Measurements from ENCODE around the gene AFF3.

- TF ChIP-seq POLR2A (IDR thresholded peaks at IDR 0.05; ENCODE audit: low read depth, low read length), result no peak
- no peak for TF ChIP-seq SP1 (IDR thresholded peaks at IDR 0.05; ENCODE audit: low read depth, low read length)
- no peak for TF ChIP-seq USF1 (IDR thresholded peaks at IDR 0.05; ENCODE audit: borderline replicate concordance, extremely low read length, insufficient read depth, low read depth, low read length)
- TF ChIP-seq NBN (IDR thresholded peaks at IDR 0.05), result no peak
- TF ChIP-seq CTCF (IDR thresholded peaks at IDR 0.05 in 2 of 3, conservative IDR thresholded peaks at IDR 0.05 in 1 of 3; ENCODE audit: control insufficient read depth in 2 of 3, extremely low read depth in 1 of 3, insufficient read depth in 1 of 3, low read depth in 3 of 3, low read length in 3 of 3), result no peak
- no peak for TF ChIP-seq TAF1 (IDR thresholded peaks at IDR 0.05; ENCODE audit: borderline replicate concordance, low read depth, low read length)
- TF ChIP-seq E2F4 (IDR thresholded peaks at IDR 0.05; ENCODE audit: low read depth, low read length), result no peak
These were observed 468.3 kb downstream of the AFF3 start for GRCh38 chr2:99674090-99674489.

Measured in GM12878 (cell line).